Measurements from ENCODE around the gene KRT86. TPM values are rescaled to one million over a fixed set of nuclear protein-coding genes. Genes with fewer than 3 reads are reported as not detected.

The KRT86 gene
- total RNA-seq, 1 donor from 2014 or later: 0.52 TPM

- Histone ChIP-seq H3K27me3 (ENCODE audit: control insufficient read depth in 3 of 3, insufficient read depth in 3 of 3, low read length in 3 of 3) (peaks cover 25 to 41% (median 38%) of the 10 kb centered on the region in 3 donors), H3K9ac (ENCODE audit: low read depth in 1 of 3, low read length in 3 of 3) (no peak overlapping the region)
These were observed 42.2 kb upstream of the KRT86 start for GRCh38 chr12:52232203-52232673.

GRCh38 chr12:52232674-52233461, 41.6 kb upstream of the KRT86 start, which contains the start of gene KRT7:
KRT7 (plus strand) TSS chr12:52233243; CDS start chr12:52233297, 54 bp downstream.
- H3K4me1 ChIP-seq (ENCODE audit: control insufficient read depth in 3 of 3, insufficient read depth in 3 of 3, low read length in 3 of 3): peaks cover 19 to 23% (median 19%) of the 10 kb centered on the region in 3 donors
- no peak within 1 kb of the TSS for H3K27ac ChIP-seq (ENCODE audit: low read depth, low read length)
- no peak within 1 kb of the TSS for H3K9ac ChIP-seq (ENCODE audit: low read depth in 1 of 3, low read length in 3 of 3)
- no peaks in the 10 kb centered on the region for H3K36me3 ChIP-seq (ENCODE audit: control insufficient read depth in 3 of 3, insufficient read depth in 3 of 3, low read length in 3 of 3)
- H3K9me3 ChIP-seq (ENCODE audit: control insufficient read depth in 3 of 3, low read length in 3 of 3): no peaks in the 10 kb centered on the region
- H3K4me3 ChIP-seq (ENCODE audit: low read length in 3 of 3): no peak within 1 kb of the TSS
- peaks cover 25 to 41% (median 38%) of the 10 kb centered on the region in 3 donors for H3K27me3 ChIP-seq (ENCODE audit: control insufficient read depth in 3 of 3, insufficient read depth in 3 of 3, low read length in 3 of 3)

More at GRCh38 chr12:52232203-52232673, 42.2 kb upstream of the KRT86 start:
- Histone ChIP-seq H3K4me3 (ENCODE audit: low read length in 3 of 3) (no peak overlapping the region), H3K36me3 (ENCODE audit: control insufficient read depth in 3 of 3, insufficient read depth in 3 of 3, low read length in 3 of 3) (no peaks in the 10 kb centered on the region), H3K9me3 (ENCODE audit: control insufficient read depth in 3 of 3, low read length in 3 of 3) (no peaks in the 10 kb centered on the region), H3K27ac (ENCODE audit: low read depth, low read length) (no peak overlapping the region), H3K4me1 (ENCODE audit: control insufficient read depth in 3 of 3, insufficient read depth in 3 of 3, low read length in 3 of 3) (peaks cover 19 to 23% (median 19%) of the 10 kb centered on the region in 3 donors)

DNA sequence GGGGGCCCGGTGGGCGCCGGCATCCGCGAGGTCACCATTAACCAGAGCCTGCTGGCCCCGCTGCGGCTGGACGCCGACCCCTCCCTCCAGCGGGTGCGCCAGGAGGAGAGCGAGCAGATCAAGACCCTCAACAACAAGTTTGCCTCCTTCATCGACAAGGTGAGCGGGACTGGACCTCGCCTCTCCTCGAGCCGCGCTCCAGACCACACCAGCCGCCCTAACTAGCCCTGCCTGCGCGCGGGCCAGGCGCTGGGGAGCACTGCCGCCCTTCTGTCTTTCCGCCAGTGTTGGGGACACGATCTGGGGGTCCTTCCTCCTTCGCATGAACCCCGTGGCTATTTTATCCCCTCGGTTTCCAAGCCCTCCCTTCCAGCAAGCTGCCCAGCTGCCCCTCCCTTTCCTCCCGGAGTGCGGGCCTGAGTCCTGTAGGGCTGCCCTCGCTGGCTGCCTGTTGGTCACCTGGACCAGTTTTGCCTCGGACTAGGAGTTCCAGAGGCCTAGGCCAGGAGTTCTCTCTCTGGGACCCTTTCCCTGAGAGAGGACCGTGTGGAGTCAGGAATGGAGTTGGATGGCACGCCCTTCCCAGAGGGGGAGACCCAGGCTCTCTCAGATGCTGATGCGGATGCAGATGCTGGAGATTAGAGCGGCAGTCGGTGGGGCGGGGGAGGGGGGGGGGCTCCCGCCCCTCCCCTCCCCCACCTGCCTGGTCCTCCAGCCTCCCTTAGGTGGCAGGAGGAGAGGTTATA, 40.8 kb upstream of the KRT86 start:
- Histone ChIP-seq H3K27me3 (ENCODE audit: control insufficient read depth in 3 of 3, insufficient read depth in 3 of 3, low read length in 3 of 3) (peaks cover 25 to 41% (median 38%) of the 10 kb centered on the region in 3 donors), H3K9me3 (ENCODE audit: control insufficient read depth in 3 of 3, low read length in 3 of 3) (no peaks in the 10 kb centered on the region), H3K4me1 (ENCODE audit: control insufficient read depth in 3 of 3, insufficient read depth in 3 of 3, low read length in 3 of 3) (peaks cover 19 to 23% (median 19%) of the 10 kb centered on the region in 3 donors), H3K4me3 (ENCODE audit: low read length in 3 of 3) (no peak overlapping the region), H3K9ac (ENCODE audit: low read depth in 1 of 3, low read length in 3 of 3) (no peak overlapping the region), H3K27ac (ENCODE audit: low read depth, low read length) (no peak overlapping the region), H3K36me3 (ENCODE audit: control insufficient read depth in 3 of 3, insufficient read depth in 3 of 3, low read length in 3 of 3) (no peaks in the 10 kb centered on the region)

DNA sequence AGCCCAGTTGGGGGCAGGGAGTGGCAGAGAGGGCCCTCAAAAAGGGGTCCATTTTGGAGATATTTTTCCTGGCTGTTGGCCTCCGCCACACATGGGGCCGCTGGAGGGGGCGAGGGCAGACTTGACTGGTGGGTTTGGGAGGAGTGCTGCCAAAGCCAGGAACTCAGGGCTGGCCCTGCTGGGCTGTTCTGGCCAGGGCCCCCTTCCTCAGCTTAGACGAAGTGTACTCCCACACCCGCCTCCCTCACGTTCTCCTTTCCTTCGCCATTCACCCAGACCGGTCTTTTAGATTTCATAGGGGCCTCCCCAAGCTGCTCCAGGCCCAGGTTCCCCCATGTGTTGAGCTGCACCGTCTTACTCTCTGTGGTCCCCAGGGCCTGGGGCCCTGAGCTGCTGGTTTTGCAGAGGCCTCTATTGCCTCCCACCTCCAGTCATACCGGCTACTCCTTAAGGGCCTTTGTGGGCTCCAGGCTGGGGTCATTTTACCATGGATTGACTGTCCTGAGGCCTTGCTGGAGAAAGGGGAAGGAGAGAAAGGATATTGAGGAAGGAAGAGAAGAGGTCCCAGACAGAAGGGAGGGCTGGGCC, 40.1 kb upstream of the KRT86 start:
- H3K27me3 ChIP-seq (ENCODE audit: control insufficient read depth in 3 of 3, insufficient read depth in 3 of 3, low read length in 3 of 3): peaks cover 25 to 40% (median 38%) of the 10 kb centered on the region in 3 donors
- H3K4me3 ChIP-seq (ENCODE audit: low read length in 3 of 3): no peak overlapping the region
- H3K36me3 ChIP-seq (ENCODE audit: control insufficient read depth in 3 of 3, insufficient read depth in 3 of 3, low read length in 3 of 3): no peaks in the 10 kb centered on the region
- H3K9me3 ChIP-seq (ENCODE audit: control insufficient read depth in 3 of 3, low read length in 3 of 3): no peaks in the 10 kb centered on the region
- H3K4me1 ChIP-seq (ENCODE audit: control insufficient read depth in 3 of 3, insufficient read depth in 3 of 3, low read length in 3 of 3): peaks cover 19 to 23% (median 19%) of the 10 kb centered on the region in 3 donors
- H3K9ac ChIP-seq (ENCODE audit: low read depth in 1 of 3, low read length in 3 of 3): no peak overlapping the region
- no peak overlapping the region for H3K27ac ChIP-seq (ENCODE audit: low read depth, low read length)

GRCh38 chr12:52235001-52235764, 39.3 kb upstream of the KRT86 start:
- no peak overlapping the region for H3K27ac ChIP-seq (ENCODE audit: low read depth, low read length)
- peaks cover 19 to 23% (median 19%) of the 10 kb centered on the region in 3 donors for H3K4me1 ChIP-seq (ENCODE audit: control insufficient read depth in 3 of 3, insufficient read depth in 3 of 3, low read length in 3 of 3)
- no peak overlapping the region for H3K4me3 ChIP-seq (ENCODE audit: low read length in 3 of 3)
- peaks cover 25 to 38% (median 38%) of the 10 kb centered on the region in 3 donors for H3K27me3 ChIP-seq (ENCODE audit: control insufficient read depth in 3 of 3, insufficient read depth in 3 of 3, low read length in 3 of 3)
- no peak overlapping the region for H3K9ac ChIP-seq (ENCODE audit: low read depth in 1 of 3, low read length in 3 of 3)
- H3K36me3 ChIP-seq (ENCODE audit: control insufficient read depth in 3 of 3, insufficient read depth in 3 of 3, low read length in 3 of 3): no peaks in the 10 kb centered on the region
- no peaks in the 10 kb centered on the region for H3K9me3 ChIP-seq (ENCODE audit: control insufficient read depth in 3 of 3, low read length in 3 of 3)

GRCh38 chr12:52235822-52236361, 38.6 kb upstream of the KRT86 start:
- Histone ChIP-seq H3K4me1 (ENCODE audit: control insufficient read depth in 3 of 3, insufficient read depth in 3 of 3, low read length in 3 of 3) (peaks cover 13 to 17% (median 15%) of the 10 kb centered on the region in 3 donors), H3K27me3 (ENCODE audit: control insufficient read depth in 3 of 3, insufficient read depth in 3 of 3, low read length in 3 of 3) (peaks cover 25 to 38% (median 38%) of the 10 kb centered on the region in 3 donors), H3K4me3 (ENCODE audit: low read length in 3 of 3) (no peak overlapping the region), H3K9me3 (ENCODE audit: control insufficient read depth in 3 of 3, low read length in 3 of 3) (no peaks in the 10 kb centered on the region), H3K27ac (ENCODE audit: low read depth, low read length) (no peak overlapping the region), H3K9ac (ENCODE audit: low read depth in 1 of 3, low read length in 3 of 3) (no peak overlapping the region), H3K36me3 (ENCODE audit: control insufficient read depth in 3 of 3, insufficient read depth in 3 of 3, low read length in 3 of 3) (no peaks in the 10 kb centered on the region)

- no peak overlapping the region for H3K4me3 ChIP-seq (ENCODE audit: low read length in 3 of 3)
- peaks cover 8 to 11% (median 10%) of the 10 kb centered on the region in 3 donors for H3K4me1 ChIP-seq (ENCODE audit: control insufficient read depth in 3 of 3, insufficient read depth in 3 of 3, low read length in 3 of 3)
- no peaks in the 10 kb centered on the region for H3K36me3 ChIP-seq (ENCODE audit: control insufficient read depth in 3 of 3, insufficient read depth in 3 of 3, low read length in 3 of 3)
- no peak overlapping the region for H3K27ac ChIP-seq (ENCODE audit: low read depth, low read length)
- no peak overlapping the region for H3K9ac ChIP-seq (ENCODE audit: low read depth in 1 of 3, low read length in 3 of 3)
- H3K27me3 ChIP-seq (ENCODE audit: control insufficient read depth in 3 of 3, insufficient read depth in 3 of 3, low read length in 3 of 3): peaks cover 25 to 38% (median 37%) of the 10 kb centered on the region in 3 donors
- no peaks in the 10 kb centered on the region for H3K9me3 ChIP-seq (ENCODE audit: control insufficient read depth in 3 of 3, low read length in 3 of 3)
These were observed 37.9 kb upstream of the KRT86 start for GRCh38 chr12:52236386-52237050.

DNA sequence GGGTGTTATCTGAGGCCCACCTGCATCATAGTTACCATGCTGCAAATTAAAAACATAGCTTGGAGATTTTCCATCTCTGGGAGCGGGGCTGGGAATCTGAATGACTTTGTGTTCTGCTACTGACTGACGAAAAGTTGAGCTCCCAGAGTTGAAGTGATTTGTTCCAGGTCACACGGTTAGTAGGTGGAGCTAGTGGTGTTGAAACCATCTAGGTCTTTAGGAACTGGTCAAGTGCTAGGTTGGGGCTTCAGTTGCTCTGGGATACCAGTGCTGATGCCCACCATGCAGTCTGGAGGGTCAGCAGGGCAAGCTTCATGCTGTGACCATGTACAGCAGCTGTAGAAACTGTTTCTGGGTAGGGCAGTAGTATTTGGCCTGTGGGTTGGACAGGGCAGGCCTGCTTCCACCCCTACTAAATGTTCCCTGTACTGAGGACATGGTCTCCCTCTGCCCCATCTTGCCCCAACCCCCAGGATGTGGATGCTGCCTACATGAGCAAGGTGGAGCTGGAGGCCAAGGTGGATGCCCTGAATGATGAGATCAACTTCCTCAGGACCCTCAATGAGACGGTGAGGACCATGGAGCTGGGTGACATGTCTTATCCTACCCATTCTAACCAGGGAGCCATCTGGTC, 36.1 kb upstream of the KRT86 start:
- Histone ChIP-seq H3K4me3 (ENCODE audit: low read length in 3 of 3) (no peak overlapping the region), H3K9me3 (ENCODE audit: control insufficient read depth in 3 of 3, low read length in 3 of 3) (no peaks in the 10 kb centered on the region), H3K9ac (ENCODE audit: low read depth in 1 of 3, low read length in 3 of 3) (no peak overlapping the region), H3K4me1 (ENCODE audit: control insufficient read depth in 3 of 3, insufficient read depth in 3 of 3, low read length in 3 of 3) (peaks cover 1 to 3% (median 3%) of the 10 kb centered on the region in 3 donors), H3K27ac (ENCODE audit: low read depth, low read length) (no peak overlapping the region), H3K36me3 (ENCODE audit: control insufficient read depth in 3 of 3, insufficient read depth in 3 of 3, low read length in 3 of 3) (no peaks in the 10 kb centered on the region), H3K27me3 (ENCODE audit: control insufficient read depth in 3 of 3, insufficient read depth in 3 of 3, low read length in 3 of 3) (peaks cover 9 to 24% (median 20%) of the 10 kb centered on the region in 3 donors)
